CD4-positive, alpha-beta T cell treated with Interleukin-10 for 1 hour (primary cell): Measurements from ENCODE around the gene OR1G1.
"Not testable (repeated sequence)": the region's sequence is repeated elsewhere in the genome, so short reads cannot be mapped to it uniquely, and the experiment has no call there.

ENCODE experiments used
- DNase-seq: peaks from one replicate; pipeline ENCODE4 v3.0.0-alpha.2; 2020

Gene OR1G1

DNA sequence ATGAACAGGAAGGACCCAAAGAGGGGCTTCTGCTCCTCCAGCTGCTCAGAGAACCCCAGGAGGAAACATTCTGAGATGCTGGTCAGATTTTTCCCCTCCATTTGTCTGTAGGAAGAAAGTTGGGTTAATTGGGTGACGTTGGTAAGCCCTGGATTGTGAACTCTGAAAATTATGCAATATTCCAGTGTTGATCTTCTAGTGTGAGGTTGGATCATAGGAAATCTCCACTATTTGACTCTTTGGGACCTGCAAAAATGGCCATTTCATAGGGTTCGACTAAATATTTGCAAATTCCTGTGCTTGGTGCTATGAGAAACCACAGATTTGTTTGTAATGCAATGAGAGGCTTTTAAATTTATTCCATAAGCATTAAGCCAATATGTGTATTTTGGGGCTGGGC is at the start of gene OR1G1:
Gene OR1G1, minus strand, starts transcription at position 101 of the 400 bp plus-strand sequence. Its CDS starts 0 bp downstream, at position 101.
- DNase-seq: no peak

DNA sequence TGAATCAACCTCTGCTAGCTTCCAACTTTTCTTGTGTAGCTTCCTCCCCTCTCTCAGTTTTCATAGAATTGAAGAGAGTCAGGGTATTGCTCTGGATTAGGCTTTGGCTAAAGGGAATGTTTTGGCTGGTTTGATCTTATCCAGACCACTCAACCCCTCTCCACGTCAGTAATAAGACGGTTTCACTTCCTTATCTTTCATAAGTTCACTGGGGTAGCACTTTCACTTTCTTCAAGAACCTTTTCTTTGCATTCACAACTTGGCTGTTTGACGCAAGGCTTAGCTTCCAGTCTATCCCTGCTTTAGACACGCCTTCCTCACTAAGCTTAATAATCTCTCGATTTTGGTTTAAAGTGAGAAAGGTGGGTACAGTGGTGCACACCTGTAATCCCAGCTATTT is 40.2 kb upstream of the OR1G1 start:
- DNase-seq: no peak

DNA sequence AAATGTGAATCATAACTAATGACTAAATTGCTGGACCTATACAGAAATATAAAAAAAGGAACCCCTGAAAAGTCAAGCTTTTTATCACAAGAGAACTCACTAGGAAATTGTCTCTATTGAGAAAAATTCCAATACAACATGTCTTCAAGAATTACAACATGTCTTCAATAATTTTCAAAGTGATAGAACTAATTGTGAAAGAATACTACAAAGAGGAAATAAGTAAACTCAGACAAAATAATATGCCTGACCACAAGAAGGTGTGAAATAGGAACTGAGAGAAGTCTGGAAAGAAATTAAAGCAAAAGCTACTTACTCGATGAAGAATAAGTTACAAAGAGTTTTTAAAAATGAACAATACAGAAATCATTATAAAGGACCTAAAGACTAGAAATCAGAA is 29.9 kb upstream of the OR1G1 start:
- DNase-seq: no peak

DNA sequence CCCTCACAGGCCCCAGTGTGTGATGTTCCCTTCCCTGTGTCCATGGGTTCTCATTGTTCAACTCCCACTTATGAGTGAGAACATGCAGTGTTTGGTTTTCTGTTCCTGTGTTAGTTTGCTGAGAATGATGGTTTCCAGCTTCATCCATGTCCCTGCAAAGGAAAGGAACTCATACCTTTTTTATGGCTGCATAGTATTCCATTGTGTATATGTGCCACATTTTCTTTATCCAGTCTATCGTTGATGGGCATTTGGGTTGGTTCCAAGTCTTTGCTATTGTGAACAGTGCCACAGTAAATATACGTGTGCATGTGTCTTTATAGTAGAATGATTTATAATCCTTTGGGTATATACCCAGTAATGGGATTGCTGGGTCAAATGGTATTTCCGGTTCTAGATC is 10.1 kb upstream of the OR1G1 start:
- DNase-seq: not testable (repeated sequence)

DNA sequence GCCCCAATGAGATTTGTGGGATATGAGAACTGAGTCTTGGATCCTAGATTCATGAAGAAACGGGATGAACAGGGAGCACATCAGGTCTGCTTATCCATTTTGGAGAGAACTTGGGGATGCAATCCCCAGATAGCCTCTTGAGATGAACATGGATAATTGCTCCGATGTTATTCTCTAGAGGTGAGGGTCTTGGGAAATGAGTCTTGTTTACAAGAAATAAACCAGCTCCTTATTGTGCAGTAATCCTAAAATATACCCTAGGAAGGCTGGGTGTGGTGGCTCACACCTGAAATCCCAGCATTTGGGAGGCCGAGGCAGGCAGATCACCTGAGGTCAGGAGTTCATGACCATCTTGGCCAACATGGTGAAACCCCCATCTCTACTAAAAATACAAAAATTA is 23.0 kb downstream of the OR1G1 start, which contains the start of gene OR1D2:
Gene OR1D2, minus strand, starts transcription at position 101 of the 400 bp plus-strand sequence. CDS start 11,426 bp downstream, outside the sequence.
- no peak for DNase-seq
